Measurements from ENCODE around the gene ZFR.

- TF ChIP-seq CTCF (conservative IDR thresholded peaks at IDR 0.05; ENCODE audit: low read depth, low read length) (no peak), EZH2phosphoT487 (IDR thresholded peaks at IDR 0.05; ENCODE audit: borderline replicate concordance, low read length) (no peak)
Measured at GRCh38 chr5:32476891-32477290, 32.4 kb upstream of the ZFR start.
